ENCODE data around the gene ITPKC. TPM values are rescaled to one million over a fixed set of nuclear protein-coding genes. Genes with fewer than 3 reads are reported as not detected.

The ITPKC gene
- total and polyA plus RNA-seq, 2 of the 13 experiments (the other 11 are each of a cell fraction or from before 2014, with no cell fraction given), result 6.9 to 11.2 TPM

- TF ChIP-seq MLX (CRISPR knock-in tag; IDR thresholded peaks at IDR 0.05) (no peak), TBP (CRISPR knock-in tag; IDR thresholded peaks at IDR 0.05) (no peak), MAFF (IDR thresholded peaks at IDR 0.05; ENCODE audit: low read depth, low read length) (no peak), ZNF513 (CRISPR knock-in tag; conservative IDR thresholded peaks at IDR 0.05) (no peak), SIN3B (IDR thresholded peaks at IDR 0.05; ENCODE audit: low read length) (no peak), UBTF (CRISPR knock-in tag; IDR thresholded peaks at IDR 0.05) (no peak), CCAR2 (optimal IDR thresholded peaks at IDR 0.05; ENCODE audit: low read depth, low read length) (no peak), ZNF121 (CRISPR knock-in tag; IDR thresholded peaks at IDR 0.05) (no peak), ZSCAN12 (CRISPR knock-in tag; IDR thresholded peaks at IDR 0.05) (no peak), ZNF205 (CRISPR knock-in tag; IDR thresholded peaks at IDR 0.05) (no peak), EP300 (IDR thresholded peaks at IDR 0.05; ENCODE audit: low read depth in 2 of 2, low read length in 2 of 2) (peak in 1 of 2 experiments; percentile 8; a peak in 1 of 4 replicates), EP300 (CRISPR knock-in tag; IDR thresholded peaks at IDR 0.05; ENCODE audit: borderline replicate concordance) (no peak), TRIM24 (CRISPR knock-in tag; IDR thresholded peaks at IDR 0.05) (no peak), KLF15 (CRISPR knock-in tag; IDR thresholded peaks at IDR 0.05; ENCODE audit: borderline replicate concordance) (no peak), MYC (CRISPR knock-in tag; IDR thresholded peaks at IDR 0.05; ENCODE audit: borderline replicate concordance) (peak; percentile 31; the same call in 1 of the 2 replicates), IRX3 (CRISPR knock-in tag; IDR thresholded peaks at IDR 0.05; ENCODE audit: borderline replicate concordance, low read depth) (no peak), PRDM10 (CRISPR knock-in tag; IDR thresholded peaks at IDR 0.05; ENCODE audit: low read depth) (0 out of 2 replicates have a peak, but pooled peaks have one; percentile 38), E2F5 (CRISPR knock-in tag; conservative IDR thresholded peaks at IDR 0.05) (no peak), HES4 (CRISPR knock-in tag; IDR thresholded peaks at IDR 0.05; ENCODE audit: borderline replicate concordance) (no peak), ZNF260 (CRISPR knock-in tag; IDR thresholded peaks at IDR 0.05; ENCODE audit: borderline replicate concordance, low read depth) (no peak), FOXK2 (IDR thresholded peaks at IDR 0.05) (no peak), ZSCAN21 (CRISPR knock-in tag; IDR thresholded peaks at IDR 0.05; ENCODE audit: borderline replicate concordance) (no peak)
These were observed 37.8 kb downstream of the ITPKC start (continued) for GRCh38 chr19:40754611-40755247.

Measured in HepG2 (cell line).